Measurements from ENCODE around the gene METTL25B. TPM values are rescaled to one million over a fixed set of nuclear protein-coding genes. Genes with fewer than 3 reads are reported as not detected.
A peak's percentile ranks its signal among the peaks of the same experiment; 100 is the strongest.

The METTL25B gene
- total and polyA plus RNA-seq, 2 of the 13 experiments (the other 11 are each of a cell fraction or from before 2014, with no cell fraction given) = 11.9 to 24.0 TPM

DNA sequence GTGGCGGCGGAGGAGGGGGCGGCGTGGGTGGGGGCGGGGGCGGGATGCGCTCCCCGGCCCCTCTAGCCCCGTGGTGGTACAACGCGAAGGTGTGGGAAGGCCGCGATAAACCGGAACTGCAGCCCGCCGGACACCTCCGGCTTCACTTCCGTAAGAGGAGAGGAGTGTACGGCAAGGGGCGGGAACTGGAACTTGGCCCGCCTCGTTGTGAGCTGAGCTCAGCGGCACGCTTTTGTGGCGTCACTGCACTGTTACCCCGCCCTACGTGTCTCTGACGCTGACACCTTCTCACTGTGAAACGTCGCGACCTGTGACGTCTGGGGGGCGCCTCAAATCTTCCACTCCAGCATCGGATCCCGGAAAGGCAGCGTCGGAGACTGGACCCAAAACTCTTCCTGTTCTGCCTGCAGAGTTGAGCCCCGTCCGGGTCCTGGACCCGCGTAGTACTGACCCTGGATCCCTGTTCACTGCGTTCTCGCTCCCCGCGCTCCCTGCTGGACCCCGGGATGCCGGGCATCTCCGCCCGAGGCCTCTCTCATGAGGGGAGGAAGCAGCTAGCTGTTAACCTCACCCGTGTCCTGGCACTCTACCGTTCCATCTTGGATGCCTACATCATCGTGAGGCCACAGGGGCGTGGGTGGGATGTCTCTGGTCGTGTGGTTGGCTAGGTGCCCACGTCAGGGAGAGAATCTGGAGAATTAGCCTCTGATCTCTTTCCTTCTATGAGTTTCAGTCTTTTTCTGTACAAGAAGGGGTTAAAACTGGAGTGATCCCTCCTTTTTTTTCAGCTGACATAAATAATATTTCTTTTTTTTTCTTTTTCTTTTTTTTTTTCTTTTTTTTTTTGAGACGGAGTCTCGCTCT lies 562 bp downstream of the METTL25B start, which contains the start of gene ISG20L2 (continued):
- TF ChIP-seq KIAA2018 (CRISPR knock-in tag; IDR thresholded peaks at IDR 0.05; ENCODE audit: borderline replicate concordance) (no peak), SRSF4 (IDR thresholded peaks at IDR 0.05; ENCODE audit: low read depth, low read length, poor library complexity, severe bottlenecking) (no peak), MTF1 (CRISPR knock-in tag; IDR thresholded peaks at IDR 0.05) (no peak), ZNF30 (CRISPR knock-in tag; IDR thresholded peaks at IDR 0.05) (no peak), ZNF567 (CRISPR knock-in tag; IDR thresholded peaks at IDR 0.05; ENCODE audit: borderline replicate concordance) (no peak), TEAD3 (CRISPR knock-in tag; optimal IDR thresholded peaks at IDR 0.05; ENCODE audit: borderline replicate concordance) (peak; percentile 25), PRPF4 (IDR thresholded peaks at IDR 0.05; ENCODE audit: low read depth, low read length, poor library complexity, severe bottlenecking) (no peak), BORCS8-MEF2B (CRISPR knock-in tag; IDR thresholded peaks at IDR 0.05) (no peak; the same call in 1 of the 2 replicates), HNF4G (IDR thresholded peaks at IDR 0.05; ENCODE audit: borderline replicate concordance, low read depth, low read length) (peak; percentile 30; the same call in 1 of the 2 replicates), HNF4G (CRISPR knock-in tag; IDR thresholded peaks at IDR 0.05; ENCODE audit: borderline replicate concordance, low read depth) (no peak), HOMEZ (CRISPR knock-in tag; IDR thresholded peaks at IDR 0.05; ENCODE audit: low read depth) (no peak), ZMYM4 (CRISPR knock-in tag; IDR thresholded peaks at IDR 0.05) (peak; percentile 56), ATF7-NPFF (CRISPR knock-in tag; IDR thresholded peaks at IDR 0.05; ENCODE audit: low read depth) (no peak), HOXD1 (CRISPR knock-in tag; IDR thresholded peaks at IDR 0.05) (no peak; the same call in 1 of the 2 replicates)
- TF ChIP-seq, protein P1, sequence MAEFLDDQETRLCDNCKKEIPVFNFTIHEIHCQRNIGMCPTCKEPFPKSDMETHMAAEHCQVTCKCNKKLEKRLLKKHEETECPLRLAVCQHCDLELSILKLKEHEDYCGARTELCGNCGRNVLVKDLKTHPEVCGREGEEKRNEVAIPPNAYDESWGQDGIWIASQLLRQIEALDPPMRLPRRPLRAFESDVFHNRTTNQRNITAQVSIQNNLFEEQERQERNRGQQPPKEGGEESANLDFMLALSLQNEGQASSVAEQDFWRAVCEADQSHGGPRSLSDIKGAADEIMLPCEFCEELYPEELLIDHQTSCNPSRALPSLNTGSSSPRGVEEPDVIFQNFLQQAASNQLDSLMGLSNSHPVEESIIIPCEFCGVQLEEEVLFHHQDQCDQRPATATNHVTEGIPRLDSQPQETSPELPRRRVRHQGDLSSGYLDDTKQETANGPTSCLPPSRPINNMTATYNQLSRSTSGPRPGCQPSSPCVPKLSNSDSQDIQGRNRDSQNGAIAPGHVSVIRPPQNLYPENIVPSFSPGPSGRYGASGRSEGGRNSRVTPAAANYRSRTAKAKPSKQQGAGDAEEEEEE (CRISPR knock-in tag; IDR thresholded peaks at IDR 0.05; ENCODE audit: borderline replicate concordance) = no peak; the same call in 1 of the 2 replicates
- TF ChIP-seq, protein P2, sequence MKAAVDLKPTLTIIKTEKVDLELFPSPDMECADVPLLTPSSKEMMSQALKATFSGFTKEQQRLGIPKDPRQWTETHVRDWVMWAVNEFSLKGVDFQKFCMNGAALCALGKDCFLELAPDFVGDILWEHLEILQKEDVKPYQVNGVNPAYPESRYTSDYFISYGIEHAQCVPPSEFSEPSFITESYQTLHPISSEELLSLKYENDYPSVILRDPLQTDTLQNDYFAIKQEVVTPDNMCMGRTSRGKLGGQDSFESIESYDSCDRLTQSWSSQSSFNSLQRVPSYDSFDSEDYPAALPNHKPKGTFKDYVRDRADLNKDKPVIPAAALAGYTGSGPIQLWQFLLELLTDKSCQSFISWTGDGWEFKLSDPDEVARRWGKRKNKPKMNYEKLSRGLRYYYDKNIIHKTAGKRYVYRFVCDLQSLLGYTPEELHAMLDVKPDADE (CRISPR knock-in tag; IDR thresholded peaks at IDR 0.05) = no peak

Data from HepG2 (cell line).